ENCODE results near the gene NTF3. TPM values are rescaled to one million over a fixed set of nuclear protein-coding genes. Genes with fewer than 3 reads are reported as not detected.
A peak's percentile ranks its signal among the peaks of the same experiment; 100 is the strongest.

Gene NTF3
- total RNA-seq, 2 donors from 2014 or later, result 0.97 to 1.2 TPM

DNA sequence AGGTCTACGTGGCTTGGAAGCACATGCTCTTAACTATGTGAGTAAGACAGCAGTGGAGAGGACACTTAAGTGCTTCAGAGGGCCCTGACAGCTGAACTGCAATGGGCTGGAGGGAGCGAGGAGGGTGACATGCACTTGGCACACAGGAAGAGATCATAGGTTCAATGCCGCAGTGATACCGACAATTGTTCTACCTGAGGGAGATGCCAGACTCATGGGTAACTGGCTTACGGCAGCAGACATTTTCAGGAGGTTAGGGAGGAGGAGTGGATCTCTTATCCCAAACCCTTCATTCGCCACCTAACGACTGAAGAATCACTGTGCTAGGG lies 68.4 kb downstream of the NTF3 start:
- no peak for DNase-seq
- no peak for ATAC-seq
- intact Hi-C loops (cut with DNase I), result no loop called here

DNA sequence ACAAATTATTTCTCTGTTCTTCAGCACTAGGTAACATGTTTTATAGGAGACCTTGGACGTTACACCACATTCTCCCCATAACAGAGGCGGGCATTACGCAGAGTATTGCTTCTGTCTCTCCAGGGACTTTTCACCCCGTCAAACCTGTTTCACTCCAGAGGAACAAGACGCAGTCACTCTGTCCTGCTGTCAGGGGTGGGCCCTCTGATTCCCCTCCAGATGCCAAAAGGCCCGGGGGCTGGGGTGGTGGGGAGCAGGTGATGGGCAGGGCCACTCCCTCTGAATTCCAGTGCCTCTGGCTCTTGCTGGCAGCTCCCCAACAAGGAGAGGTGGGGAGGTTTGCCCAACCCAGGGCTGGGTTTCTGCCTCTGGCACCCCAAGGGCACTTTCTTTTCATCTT lies 71.9 kb downstream of the NTF3 start:
- no peak for DNase-seq
- intact Hi-C loops (cut with DNase I), result no loop called here
- no peak for ATAC-seq

DNA sequence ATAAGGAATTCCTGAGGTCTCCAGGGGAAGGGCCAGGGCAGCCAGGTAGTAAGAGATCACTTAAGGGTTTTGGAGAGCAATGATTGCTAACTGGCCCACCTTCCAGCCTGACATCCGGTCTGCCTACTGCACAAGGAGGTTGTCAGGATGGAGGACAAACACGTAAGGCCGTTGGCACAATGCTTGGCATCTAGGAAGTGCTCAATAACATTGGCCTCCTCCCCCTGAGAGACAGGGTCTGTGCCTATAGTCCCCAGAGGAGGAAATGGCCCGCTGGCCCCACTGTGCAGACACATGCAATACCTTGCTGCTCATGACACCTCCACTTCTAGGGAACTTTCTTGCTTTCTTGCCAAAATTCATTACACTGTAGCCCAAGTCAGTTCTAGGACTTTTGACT lies 73.2 kb downstream of the NTF3 start:
- no peak for DNase-seq
- intact Hi-C loops (cut with DNase I), result no loop called here
- no peak for ATAC-seq

DNA sequence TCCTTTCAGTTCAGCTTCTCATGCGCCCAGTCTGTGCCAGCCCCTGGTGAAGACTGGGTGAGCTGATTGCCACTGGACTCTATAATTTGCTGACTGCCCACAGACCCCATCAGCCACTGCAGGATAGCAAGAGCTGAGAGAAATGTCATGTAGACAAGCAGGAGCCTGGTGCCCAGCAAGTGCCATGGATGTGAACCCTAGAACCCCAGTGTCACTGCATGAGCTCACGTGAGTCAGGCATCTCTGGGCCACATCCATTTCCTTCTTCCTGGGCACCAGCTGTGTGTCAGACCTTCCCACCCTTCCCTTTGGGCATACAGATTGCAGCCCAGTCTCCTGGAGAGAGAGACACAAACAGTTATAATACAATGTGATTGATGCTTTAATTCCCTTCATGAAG lies 73.8 kb downstream of the NTF3 start:
- ATAC-seq (no peak), DNase-seq (no peak)
- intact Hi-C loops (cut with DNase I), result no loop called here

DNA sequence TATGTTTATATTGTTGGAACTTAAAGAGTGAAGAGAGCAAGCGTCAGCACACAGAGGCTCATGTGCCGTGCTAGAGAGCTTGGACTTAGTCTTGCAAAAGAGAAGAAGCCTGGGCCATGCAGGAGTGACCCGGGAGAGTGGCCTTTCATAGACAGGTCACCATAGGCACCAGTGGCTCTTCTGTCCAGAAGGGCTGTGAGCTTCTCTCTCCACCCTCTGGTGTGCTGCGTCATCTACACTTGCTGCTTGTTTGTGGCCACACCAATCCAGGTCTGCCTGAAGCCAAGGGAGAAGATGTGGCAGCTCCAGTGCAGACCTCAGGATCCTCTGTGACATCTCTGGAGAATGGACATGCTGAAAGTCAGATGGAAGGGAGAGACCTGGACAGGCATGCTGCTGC lies 74.4 kb downstream of the NTF3 start:
- intact Hi-C loops (cut with DNase I), result no loop called here
- ATAC-seq (peak in 1 of 2 donors; percentile 12), DNase-seq (no peak)

DNA sequence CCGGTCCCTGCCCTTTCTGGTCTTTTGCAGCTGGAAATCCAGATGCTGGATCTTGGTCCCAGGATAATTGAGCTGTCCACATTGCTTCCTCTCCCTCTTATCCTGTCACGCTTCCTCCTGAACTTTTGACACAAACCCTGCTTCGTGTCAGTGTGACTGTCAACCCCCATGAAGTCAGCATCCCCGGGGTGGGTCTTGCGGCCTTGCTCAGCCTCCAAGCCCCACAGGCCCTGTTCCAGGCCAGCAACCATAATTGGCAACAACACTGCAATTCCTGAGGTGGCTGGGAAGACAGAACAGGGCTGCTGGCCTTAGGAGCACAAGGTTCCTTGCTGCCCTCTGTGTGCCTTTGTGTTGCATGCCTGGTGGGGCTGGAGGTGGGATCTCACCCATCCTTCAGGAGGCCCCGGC lies 74.9 kb downstream of the NTF3 start:
- ATAC-seq (peak in 1 of 2 donors; percentile 62), DNase-seq (peak; percentile 34)
- intact Hi-C loops (cut with DNase I), result no loop called here

DNA sequence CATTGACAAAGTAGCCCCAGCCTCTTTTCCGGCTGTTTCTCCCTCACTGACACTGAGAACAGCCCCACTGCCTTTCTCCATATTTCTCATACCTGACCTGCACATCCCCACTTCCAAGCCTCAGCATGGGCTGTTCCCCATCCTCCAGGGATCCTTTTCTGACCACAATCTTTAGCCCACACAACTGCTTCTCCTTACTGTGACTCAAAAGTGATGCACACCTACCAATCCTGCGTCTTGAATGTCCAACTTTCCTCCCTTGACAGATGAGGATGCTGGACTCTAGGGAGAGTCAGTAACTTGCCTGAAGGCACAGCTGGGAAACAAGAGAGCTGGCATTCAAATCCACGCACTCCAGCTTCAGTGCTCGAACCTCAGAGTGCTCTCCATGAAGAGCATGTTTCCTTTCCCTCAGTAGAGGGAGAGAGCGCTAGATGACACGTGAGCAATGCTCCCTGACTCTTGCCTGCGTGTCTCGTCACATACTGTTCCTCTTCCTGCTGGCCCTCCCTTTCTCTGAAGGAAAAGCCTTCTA lies 75.6 kb downstream of the NTF3 start:
- ATAC-seq, result no peak
- no peak for DNase-seq
- intact Hi-C loops (cut with DNase I), result no loop called here

DNA sequence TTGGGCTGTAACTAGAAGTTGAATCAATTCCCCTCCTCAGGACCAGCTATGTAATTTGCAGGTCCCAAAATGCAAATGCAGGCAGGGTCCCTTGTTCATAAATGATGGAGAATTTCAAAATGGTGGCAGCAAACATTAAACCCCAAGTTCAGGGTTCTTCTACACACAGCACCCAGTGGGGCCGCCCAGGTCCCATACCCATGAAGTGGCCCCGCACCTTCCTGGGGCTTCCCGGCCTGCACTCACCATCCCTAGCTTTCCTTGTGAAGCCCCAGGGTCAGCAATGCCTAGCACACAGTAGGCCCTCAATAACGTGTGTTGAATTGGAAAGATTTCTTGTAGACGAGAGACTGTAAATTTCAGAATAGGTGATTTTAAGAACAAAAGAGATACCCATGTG lies 76.0 kb downstream of the NTF3 start:
- DNase-seq, result no peak
- ATAC-seq, result no peak
- intact Hi-C loops (cut with DNase I), result no loop called here

DNA sequence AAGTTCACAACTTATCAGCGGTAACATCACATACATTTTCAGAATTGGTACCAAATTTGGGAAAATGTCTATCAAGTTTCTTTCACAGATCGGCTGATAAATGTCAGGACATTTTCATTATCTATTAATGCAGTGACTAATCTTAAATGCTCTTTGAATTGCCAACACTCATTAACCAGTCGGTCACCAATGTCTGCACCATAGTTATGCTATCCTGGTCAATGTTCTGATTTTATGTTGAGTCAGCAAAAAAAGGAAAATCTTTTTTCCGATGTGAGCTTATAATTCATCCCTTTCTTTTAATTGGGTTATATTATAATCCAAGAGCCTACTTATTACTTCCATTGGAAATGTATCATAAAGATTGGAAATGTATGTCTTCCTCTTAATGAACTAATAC lies 77.2 kb downstream of the NTF3 start:
- ATAC-seq (no peak), DNase-seq (no peak)
- intact Hi-C loops (cut with DNase I), result no loop called here

DNA sequence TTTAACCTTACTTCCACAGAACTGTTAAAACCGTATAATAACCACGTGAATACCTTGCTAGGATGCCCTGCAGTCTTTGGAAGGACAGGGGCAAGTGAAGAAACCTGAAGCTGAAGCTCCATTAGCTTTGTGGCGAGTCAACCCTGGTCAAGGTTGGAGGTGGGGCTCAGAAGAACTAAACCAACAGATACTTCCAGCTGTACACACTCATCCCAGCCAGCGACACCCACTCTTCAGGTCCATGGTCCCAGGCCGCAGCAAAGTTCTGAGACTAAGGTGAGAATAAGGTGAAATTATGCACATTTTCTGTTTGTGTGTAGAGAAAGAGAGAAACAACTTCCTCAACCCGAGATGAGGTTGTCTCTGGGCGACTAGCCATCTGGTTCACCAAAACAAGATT lies 77.6 kb downstream of the NTF3 start:
- DNase-seq (no peak), ATAC-seq (no peak)
- intact Hi-C loops (cut with DNase I), result no loop called here

DNA sequence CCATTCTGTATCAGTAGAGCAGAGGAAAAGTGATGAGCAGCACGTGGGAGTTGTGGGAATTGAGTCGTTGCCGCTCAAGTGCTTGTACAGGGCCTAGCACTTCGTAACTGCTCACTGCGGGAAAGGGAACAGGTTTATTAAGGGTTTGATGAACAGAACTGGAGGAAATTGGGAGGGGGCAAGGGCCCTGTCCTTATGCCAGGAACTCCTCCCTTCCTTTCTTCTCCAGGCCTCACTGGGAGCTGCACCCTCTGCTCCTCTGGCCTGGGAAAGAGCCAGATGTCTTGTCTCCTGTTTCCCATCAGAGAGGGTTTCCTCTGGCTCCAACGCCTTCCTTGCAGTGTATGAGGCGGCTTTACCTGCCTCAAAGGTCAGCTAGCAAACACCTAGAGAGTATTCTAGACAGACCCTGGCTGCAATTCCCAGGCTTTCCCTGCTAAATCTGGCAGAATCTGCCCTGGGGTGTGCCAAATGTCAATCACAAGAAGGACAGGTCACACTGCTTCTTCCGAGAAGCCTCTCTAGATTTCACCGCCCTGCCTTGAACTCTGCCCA lies 78.4 kb downstream of the NTF3 start:
- DNase-seq, result no peak
- intact Hi-C loops (cut with DNase I), result loop anchor here in 1 of 2 donors (5.0 kb wide), 1 partner anchor 78 kb away; the partner anchor contains the start of gene NTF3

DNA sequence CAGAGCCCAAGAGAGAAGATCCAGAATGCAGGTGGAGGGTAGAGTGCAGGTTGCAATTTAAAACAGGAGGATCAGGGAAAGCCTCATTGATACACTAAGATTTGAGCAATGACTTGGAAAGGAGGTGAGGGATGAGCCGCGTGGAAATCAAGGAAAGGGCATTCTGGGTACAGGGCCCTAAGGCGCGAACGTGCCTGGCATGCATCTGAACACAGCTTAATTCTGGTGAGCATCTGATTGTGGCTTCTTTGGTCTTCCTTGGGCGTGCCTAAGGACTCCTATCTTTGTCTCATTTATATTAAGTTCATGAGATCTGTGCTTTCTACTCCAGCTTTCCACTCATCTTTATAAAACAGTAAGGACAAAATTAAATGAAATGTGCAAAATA lies 79.3 kb downstream of the NTF3 start:
- ATAC-seq, result no peak
- DNase-seq, result no peak
- intact Hi-C loops (cut with DNase I), result loop anchor here in 1 of 2 donors (5.0 kb wide), 1 partner anchor 79 kb away; the partner anchor contains the start of gene NTF3

More for the DNA sequence above, 78.4 kb downstream of the NTF3 start:
- no peak for ATAC-seq

DNA sequence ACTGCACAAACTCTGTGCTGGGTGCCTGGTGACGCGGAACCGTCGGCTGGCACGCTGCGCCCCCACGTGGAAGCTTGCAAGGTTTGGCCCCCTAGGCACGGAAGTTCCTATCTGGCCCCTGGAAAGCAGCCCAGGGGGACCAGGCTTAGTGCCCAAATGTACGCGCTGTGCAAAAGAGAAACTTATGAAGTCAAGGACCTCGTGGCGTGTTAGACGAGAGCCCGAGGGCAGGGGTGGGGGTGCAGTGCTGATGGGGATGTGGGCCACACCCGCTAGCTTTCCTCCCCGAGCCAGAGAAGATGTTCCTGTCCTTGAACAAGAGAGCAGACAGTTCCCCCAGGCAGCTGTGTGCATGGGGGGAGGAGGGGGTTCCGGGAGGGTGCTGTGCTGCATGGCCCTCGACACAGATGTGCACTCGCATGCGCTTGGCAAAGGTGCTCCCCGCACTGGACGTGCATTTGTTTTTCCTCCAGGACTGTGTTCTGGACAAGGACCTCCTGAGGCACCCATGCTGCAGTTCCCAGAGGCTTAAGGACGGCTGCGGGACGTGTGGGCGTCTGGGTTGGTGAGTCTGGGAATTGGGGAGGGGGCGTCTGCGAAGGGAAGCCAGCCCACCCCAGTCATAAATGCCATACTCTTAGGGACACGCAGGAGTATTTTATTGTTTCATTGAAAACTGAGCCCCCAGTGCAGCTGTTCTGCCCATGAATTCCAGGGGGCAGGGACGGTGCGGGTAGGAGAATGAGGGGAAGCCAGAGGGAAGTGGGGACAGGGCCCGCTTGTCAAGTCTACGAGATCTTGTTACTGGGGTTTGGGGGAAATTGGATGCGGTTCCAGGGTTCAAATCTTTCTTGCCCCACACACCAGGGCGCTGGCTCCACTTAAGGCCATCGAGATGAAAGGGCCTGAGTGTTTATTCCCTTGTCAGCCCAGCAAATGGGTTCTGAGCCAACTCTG lies 80.0 kb downstream of the NTF3 start:
- ATAC-seq, result peak; percentile 38 to 53
- peak; percentile 57 for DNase-seq
- intact Hi-C loops (cut with DNase I), result loop anchor here in 1 of 2 donors (5.0 kb wide), 1 partner anchor 80 kb away; the partner anchor contains the start of gene NTF3

DNA sequence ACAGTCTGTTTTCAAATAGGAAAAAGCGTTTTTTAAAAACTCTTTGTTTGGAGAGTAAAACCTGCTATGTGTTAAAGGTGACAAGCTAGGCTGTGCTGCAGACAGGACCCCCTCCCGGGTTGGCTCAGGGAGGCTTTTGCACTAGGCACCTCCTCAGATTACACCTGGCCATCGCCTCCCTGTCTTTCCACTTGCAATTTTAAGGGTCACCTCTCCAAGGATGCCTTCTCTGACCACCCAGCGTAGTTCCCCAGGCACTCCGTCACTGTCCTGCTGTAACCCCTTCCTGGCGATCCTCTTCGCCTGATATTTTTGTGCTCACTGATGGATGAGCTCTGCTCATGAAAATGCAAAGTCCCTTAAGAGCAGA lies 80.7 kb downstream of the NTF3 start:
- DNase-seq, result no peak
- intact Hi-C loops (cut with DNase I), result loop anchor here in 1 of 2 donors (5.0 kb wide), 1 partner anchor 80 kb away; the partner anchor contains the start of gene NTF3
- no peak for ATAC-seq

DNA sequence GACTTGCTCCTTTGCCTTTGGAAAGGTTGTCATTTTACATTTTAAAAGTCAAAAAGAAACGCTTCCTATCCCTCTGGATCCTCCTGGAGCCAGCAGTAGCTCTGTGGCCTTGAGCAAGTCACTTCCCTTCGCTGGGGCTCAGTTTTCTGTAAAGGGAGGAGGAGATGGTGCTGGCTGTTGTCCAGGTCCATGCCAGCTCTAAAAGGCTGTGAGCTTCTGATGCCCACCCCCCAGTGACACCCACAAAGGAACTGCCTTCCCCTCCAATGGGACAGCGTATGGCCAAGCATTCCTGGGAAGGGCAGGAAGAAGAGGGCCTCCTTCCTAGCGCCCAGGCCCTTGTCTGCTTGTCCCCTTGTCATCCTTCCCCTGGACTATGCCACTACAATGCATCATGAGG lies 81.5 kb downstream of the NTF3 start:
- no peak for DNase-seq
- no peak for ATAC-seq
- intact Hi-C loops (cut with DNase I), result loop anchor here in 1 of 2 donors (5.0 kb wide), 1 partner anchor 81 kb away; the partner anchor contains the start of gene NTF3

DNA sequence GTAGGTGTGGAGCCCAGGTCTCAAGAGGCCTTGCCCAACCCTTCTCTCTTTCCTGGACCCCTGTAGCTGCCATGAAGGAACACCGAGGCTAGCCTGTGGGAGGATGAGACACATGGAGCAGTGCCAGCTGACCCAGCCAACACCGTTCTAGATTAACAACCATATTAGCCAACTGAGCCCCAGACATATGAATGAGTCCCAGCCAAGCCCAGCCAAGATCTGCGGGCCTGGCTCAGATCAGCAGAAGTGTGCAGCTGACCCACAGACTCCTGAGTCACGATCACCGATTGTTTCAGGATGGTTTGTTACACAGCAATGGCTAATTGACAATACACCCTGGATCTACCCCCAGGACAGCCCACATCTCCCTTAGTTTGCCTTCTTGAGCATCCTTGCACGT lies 82.1 kb downstream of the NTF3 start:
- ATAC-seq (no peak), DNase-seq (no peak)
- intact Hi-C loops (cut with DNase I), result loop anchor here in 1 of 2 donors (5.0 kb wide), 1 partner anchor 82 kb away; the partner anchor contains the start of gene NTF3

DNA sequence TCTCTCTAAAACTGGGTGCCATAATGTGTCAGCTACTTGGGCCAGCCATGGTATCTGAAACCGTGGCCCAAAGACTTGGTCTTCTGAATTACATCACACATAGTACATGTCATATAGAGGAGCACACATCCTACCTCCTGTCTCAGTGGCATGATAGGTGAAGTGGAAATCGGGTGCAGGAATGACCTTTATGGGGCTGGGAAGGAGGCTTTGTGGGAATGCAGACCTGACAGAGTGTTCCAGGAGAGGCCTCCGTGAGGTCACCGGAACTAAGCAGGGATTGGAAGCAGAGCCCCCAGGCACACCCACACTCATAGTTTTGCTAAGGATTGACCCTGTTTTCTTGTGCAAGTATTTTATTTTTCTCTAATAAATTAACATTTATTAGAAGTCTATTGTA lies 82.6 kb downstream of the NTF3 start:
- ATAC-seq (no peak), DNase-seq (no peak)
- intact Hi-C loops (cut with DNase I), result loop anchor here in 1 of 2 donors (5.0 kb wide), 1 partner anchor 82 kb away; the partner anchor contains the start of gene NTF3

DNA sequence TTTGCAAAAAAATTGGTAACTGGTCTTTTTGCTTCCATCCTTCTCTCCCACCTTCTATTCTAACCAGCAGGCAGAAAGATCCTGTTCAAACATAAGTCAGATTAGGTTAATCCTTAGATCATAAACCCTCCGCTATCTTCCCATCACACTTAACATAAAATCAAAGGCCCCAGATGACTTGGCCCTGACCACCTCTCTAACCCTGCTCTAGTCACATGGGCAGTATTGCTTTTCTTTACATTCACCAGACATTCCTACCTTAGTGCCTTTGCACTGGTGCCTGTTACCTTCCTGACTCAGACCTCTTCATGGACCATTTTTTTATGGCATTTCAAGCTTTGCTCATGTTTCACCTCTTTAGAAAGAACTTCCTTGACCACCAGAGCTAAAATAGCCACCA lies 83.5 kb downstream of the NTF3 start:
- no peak for ATAC-seq
- intact Hi-C loops (cut with DNase I), result no loop called here
- DNase-seq, result no peak

DNA sequence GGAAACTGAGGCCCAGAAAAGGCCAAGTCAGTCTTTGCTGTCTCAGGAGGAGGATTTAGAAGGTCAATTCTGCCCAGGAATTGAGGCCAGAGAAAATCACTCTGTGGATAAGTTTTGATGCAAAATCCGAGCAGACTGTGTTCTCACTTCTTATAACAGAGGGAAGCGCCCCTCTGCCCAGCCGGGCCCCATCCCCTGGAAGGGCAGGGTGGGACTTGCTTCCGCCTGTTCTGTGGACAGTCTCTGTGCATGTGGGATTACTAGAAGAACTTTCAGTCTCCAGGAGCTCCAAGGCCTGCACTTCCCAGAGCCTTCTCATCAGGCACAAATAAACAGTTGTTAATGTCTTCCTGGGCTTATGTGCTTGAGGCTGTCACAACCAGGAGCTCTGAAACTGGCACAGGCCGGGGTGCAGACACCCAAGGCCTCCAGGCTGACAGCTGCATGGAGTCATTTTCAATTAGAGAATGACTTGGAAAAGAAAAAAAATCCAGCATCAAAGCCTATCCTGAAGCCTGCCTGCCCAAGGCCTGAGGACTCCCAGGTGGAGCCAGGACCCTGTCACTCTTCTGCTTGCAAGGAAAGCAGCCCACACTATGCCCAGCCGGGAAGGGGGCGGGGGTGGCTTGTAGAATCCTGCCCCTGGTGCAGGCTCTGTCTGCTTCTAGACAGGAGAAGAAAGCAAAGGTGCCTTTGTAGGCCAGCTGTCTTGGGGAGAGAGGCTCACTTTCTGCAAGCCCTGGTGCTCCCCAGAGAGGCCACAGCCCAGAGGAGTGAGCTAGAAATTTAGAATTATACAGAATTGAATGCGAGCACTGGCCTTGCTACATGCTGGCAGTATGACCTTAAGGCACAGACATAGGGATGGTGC lies 84.7 kb downstream of the NTF3 start:
- DNase-seq (no peak), ATAC-seq (no peak)
- intact Hi-C loops (cut with DNase I), result no loop called here
